ENCODE results near the gene TRIM38. TPM values are rescaled to one million over a fixed set of nuclear protein-coding genes. Genes with fewer than 3 reads are reported as not detected.
"Not testable (repeated sequence)": the region's sequence is repeated elsewhere in the genome, so short reads cannot be mapped to it uniquely, and the experiment has no call there.

The TRIM38 gene
- total RNA-seq, 2 experiments from 2014 or later, result 19.1 to 19.7 TPM

DNA sequence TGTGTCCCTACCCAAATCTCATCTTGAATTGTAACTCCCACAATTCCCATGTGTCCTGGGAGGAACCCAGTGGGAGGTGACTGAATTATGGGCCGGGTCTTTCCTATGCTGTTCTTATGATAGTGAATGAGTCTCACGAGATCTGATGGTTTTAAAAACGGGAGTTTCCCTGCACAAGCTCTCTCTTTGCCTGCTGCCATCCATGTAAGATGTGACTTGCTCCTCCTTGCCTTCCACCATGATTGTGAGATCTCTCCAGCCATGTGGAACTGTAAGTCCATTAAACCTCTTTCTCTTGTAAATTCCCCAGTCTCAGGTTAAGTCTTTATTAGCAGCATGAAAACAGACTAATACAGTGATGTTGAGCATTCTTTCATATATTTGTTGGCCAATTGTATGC lies 16.9 kb upstream of the TRIM38 start:
- Mint-ChIP-seq H3K9me3 (peaks cover 15% of the 10 kb centered on the region), H3K4me1 (ENCODE audit: low read depth) (peaks cover 18% of the 10 kb centered on the region)
- H3K36me3 Mint-ChIP-seq (ENCODE audit: low read depth); H3K4me3 Mint-ChIP-seq; H3K27me3 Mint-ChIP-seq (ENCODE audit: low read depth); CTCF ChIA-PET; DNase-seq; H3K27ac Mint-ChIP-seq: not testable (repeated sequence)
- intact Hi-C loops (cut with micrococcal nuclease), result loop anchor here (1.0 to 10.0 kb wide), 5 partner anchors 17 to 671 kb away; partner anchors contain the start of genes CARMIL1 and TRIM38

DNA sequence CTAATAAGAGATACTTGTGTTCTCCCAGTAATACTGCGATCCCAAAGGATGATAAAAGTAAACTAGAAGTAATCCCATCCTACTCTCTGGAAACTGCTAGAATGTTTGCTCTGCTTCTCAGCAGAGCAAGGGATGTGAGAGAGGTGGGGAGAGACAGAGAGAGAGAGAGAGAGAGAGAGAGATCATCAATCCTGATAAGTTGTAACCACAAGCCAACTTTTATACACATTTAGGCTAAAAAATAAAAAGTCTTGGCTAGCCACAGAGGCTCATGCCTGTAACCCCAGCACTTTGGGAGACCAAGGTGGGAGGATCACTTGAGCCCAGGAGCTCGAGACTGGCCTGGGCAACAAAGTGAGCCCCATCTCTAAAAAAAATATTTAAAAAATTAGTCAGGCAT lies 16.0 kb upstream of the TRIM38 start:
- Mint-ChIP-seq H3K4me3 (no peak overlapping the region), H3K27ac (no peak overlapping the region), H3K36me3 (ENCODE audit: low read depth) (peaks cover 2% of the 10 kb centered on the region), H3K4me1 (ENCODE audit: low read depth) (peaks cover 18% of the 10 kb centered on the region), H3K27me3 (ENCODE audit: low read depth) (peaks cover 2% of the 10 kb centered on the region), H3K9me3 (peaks cover 15% of the 10 kb centered on the region)
- intact Hi-C loops (cut with micrococcal nuclease), result loop anchor here (5.0 to 10.0 kb wide), 4 partner anchors 46 to 672 kb away; partner anchors contain the start of gene CARMIL1
- CTCF ChIA-PET, result no interaction called here
- DNase-seq, result no peak

DNA sequence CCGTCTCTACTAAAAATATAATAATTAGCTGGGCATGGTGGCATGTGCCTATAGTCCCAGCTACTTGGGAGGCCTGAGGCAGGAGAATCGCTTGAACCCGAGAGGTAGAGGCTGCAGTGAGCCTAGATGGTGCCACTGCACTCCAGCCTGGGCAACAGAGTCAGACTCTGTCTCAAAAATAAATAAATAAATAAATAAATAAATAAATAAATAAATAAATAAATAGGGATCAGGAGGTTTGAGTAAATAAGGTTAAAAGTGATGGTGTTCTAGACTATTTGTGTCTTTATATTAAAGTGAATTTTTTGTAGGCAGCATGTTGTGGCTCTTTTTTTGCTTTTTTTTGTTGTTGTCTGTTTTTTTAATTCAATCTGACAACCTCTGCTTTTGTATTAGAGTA lies 15.1 kb upstream of the TRIM38 start:
- CTCF ChIA-PET, result interaction anchor here (0.6 kb wide), 1 partner anchor 622 kb away, joined by 4 read pairs; no protein-coding TSS in a partner anchor

DNA sequence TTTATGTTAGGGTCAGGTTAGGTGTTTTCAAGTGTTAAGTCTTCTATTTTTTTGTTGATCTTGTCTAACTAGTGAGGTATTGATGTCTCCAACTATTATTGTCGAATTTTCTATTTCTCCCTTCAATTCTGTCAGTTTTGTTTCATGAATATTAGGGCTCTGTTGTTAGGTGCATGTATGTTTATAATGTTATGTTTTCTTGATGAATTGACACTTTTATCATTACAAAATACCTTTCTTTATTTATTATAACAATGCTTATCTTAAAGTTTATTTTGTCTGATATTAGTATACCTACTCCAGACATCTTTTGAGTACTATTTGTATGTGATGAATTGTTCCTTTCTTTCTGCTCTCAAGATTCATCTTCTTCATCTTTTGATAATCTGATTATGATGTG lies 12.9 kb upstream of the TRIM38 start:
- intact Hi-C loops (cut with micrococcal nuclease), result loop anchor here (5.0 to 10.0 kb wide), 4 partner anchors 43 to 675 kb away; partner anchors contain the start of gene CARMIL1
- Mint-ChIP-seq H3K4me3 (no peak overlapping the region), H3K4me1 (ENCODE audit: low read depth) (peaks cover 18% of the 10 kb centered on the region), H3K36me3 (ENCODE audit: low read depth) (peaks cover 2% of the 10 kb centered on the region), H3K9me3 (peaks cover 15% of the 10 kb centered on the region), H3K27ac (no peak overlapping the region), H3K27me3 (ENCODE audit: low read depth) (peaks cover 2% of the 10 kb centered on the region)
- CTCF ChIA-PET, result interaction anchor here (1.0 kb wide), 1 partner anchor 53 kb away, joined by 3 read pairs; no protein-coding TSS in a partner anchor
- no peak for DNase-seq

More for the DNA sequence above, 15.1 kb upstream of the TRIM38 start:
- not testable (repeated sequence) for H3K36me3 Mint-ChIP-seq (ENCODE audit: low read depth); DNase-seq; H3K27me3 Mint-ChIP-seq (ENCODE audit: low read depth); H3K4me3 Mint-ChIP-seq; H3K27ac Mint-ChIP-seq
- peaks cover 18% of the 10 kb centered on the region for H3K4me1 Mint-ChIP-seq (ENCODE audit: low read depth)
- peaks cover 15% of the 10 kb centered on the region for H3K9me3 Mint-ChIP-seq
- intact Hi-C loops (cut with micrococcal nuclease), result loop anchor here (5.0 to 10.0 kb wide), 4 partner anchors 45 to 673 kb away; partner anchors contain the start of gene CARMIL1

DNA sequence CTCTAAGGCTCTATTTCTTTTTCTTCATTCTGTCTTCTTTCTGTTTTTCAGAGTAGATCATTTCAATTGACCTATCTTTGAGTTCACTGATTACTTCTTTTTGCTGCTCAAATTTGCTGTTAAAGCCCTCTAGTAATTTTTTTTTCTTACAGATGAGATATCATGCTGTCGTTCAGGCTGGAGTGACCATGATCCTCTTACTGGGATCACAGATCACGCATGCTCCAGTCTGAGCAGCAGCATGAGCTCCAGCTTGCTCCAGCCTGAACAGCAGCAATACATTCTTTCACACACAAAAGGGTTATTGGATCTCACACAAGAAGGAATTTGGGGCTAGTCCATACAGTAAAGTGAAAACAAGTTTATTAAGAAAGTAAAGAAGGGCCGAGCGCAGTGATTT lies 12.3 kb upstream of the TRIM38 start:
- intact Hi-C loops (cut with micrococcal nuclease), result no loop called here
- peaks cover 2% of the 10 kb centered on the region for H3K27me3 Mint-ChIP-seq (ENCODE audit: low read depth)
- H3K9me3 Mint-ChIP-seq, result peaks cover 13% of the 10 kb centered on the region
- H3K27ac Mint-ChIP-seq, result no peak overlapping the region
- no peak overlapping the region for H3K4me3 Mint-ChIP-seq
- CTCF ChIA-PET, result interaction anchor here (1.0 kb wide), 1 partner anchor 52 kb away, joined by 3 read pairs; no protein-coding TSS in a partner anchor
- peaks cover 12% of the 10 kb centered on the region for H3K4me1 Mint-ChIP-seq (ENCODE audit: low read depth)
- DNase-seq, result no peak
- peaks cover 2% of the 10 kb centered on the region for H3K36me3 Mint-ChIP-seq (ENCODE audit: low read depth)

DNA sequence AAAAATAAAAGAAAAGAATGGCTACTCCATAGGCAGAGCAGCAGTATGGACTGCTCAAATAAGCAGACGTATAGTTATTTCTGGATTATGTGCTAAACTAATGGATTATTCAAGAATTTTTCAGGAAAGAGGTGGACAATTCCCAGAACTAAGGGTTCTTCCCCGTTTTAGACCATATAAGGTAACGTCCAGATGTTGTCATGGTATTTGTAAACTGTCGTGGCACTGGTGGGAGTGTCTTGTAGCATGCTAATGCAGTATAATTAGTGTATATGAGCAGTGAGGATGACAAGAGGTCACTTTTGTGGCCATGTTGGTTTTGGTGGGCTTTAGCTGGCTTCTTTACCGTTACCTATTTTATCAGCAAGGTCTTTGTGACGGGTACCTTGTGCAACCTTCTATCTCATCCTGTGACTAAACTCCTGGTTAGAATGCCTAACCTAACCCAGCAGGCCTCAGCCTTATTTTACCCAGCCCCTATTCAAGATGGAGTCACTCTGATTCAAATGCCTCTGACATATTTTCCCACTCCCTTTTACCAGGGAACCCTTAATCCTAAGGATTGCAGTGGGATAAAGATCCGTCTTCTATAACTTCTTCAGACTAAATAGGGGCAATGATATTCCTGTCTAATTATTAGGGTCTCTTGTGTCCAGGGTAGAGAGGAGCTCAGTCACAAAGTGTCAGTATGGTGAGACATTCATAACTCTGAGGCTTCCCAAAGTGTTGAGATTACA lies 11.1 kb upstream of the TRIM38 start:
- Mint-ChIP-seq H3K4me3 (no peak overlapping the region), H3K36me3 (ENCODE audit: low read depth) (no peaks in the 10 kb centered on the region), H3K27me3 (ENCODE audit: low read depth) (peaks cover 2% of the 10 kb centered on the region), H3K9me3 (peaks cover 6% of the 10 kb centered on the region), H3K27ac (no peak overlapping the region), H3K4me1 (ENCODE audit: low read depth) (peaks cover 5% of the 10 kb centered on the region)
- intact Hi-C loops (cut with micrococcal nuclease), result no loop called here
- no peak for DNase-seq
- CTCF ChIA-PET, result no interaction called here

DNA sequence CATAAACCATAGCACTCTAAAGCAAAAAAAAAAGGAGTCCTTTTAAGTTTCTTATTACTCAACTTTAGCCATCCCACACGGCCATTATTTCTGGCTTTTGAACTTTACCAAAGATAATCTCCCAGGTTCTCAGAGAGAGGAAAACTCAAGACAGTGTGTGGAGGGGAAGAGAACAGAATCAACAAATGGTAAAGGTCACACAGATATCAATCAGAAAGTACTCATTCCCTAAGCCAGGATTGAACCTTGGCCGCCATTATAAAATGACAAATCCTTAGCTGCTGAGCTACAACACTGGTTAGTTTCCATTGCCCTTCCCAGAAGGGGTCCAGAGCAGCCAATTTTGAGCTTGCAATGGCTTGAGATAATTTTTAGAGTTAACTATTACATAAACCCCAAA lies 10.1 kb upstream of the TRIM38 start:
- Mint-ChIP-seq H3K9me3 (peaks cover 4% of the 10 kb centered on the region), H3K27ac (no peak overlapping the region), H3K4me1 (ENCODE audit: low read depth) (no peaks in the 10 kb centered on the region), H3K27me3 (ENCODE audit: low read depth) (peaks cover 2% of the 10 kb centered on the region), H3K36me3 (ENCODE audit: low read depth) (no peaks in the 10 kb centered on the region), H3K4me3 (no peak overlapping the region)
- CTCF ChIA-PET, result interaction anchor here (0.7 kb wide), 2 partner anchors 222 to 1127 kb away, joined by 3 to 5 read pairs; no protein-coding TSS in a partner anchor
- no peak for DNase-seq
- intact Hi-C loops (cut with micrococcal nuclease), result no loop called here

DNA sequence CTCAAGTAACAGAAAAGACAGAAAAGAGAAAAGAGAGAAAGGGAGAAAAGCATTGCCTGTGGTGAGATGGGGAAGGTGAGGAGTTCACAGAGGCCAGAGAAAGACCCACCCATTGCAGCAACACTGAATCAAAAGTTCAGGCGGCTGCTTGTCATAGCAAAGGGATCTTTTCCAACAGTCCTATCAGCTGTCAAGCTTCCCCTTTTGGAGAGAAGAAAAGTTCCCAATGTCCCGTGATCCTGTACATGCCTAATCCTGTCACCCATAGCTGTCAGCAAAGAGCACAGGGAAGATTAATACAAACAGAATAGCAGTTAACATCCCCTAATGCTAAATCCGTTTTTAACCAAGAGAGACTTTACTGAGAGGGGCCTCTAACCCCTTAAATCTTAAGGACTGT lies 8.9 kb upstream of the TRIM38 start:
- DNase-seq, result no peak
- Mint-ChIP-seq H3K4me1 (ENCODE audit: low read depth) (peaks cover 9% of the 10 kb centered on the region), H3K27ac (no peak overlapping the region), H3K9me3 (peaks cover 12% of the 10 kb centered on the region), H3K4me3 (no peak overlapping the region), H3K36me3 (ENCODE audit: low read depth) (peaks cover 8% of the 10 kb centered on the region), H3K27me3 (ENCODE audit: low read depth) (peaks cover 2% of the 10 kb centered on the region)
- CTCF ChIA-PET, result no interaction called here
- intact Hi-C loops (cut with micrococcal nuclease), result no loop called here

DNA sequence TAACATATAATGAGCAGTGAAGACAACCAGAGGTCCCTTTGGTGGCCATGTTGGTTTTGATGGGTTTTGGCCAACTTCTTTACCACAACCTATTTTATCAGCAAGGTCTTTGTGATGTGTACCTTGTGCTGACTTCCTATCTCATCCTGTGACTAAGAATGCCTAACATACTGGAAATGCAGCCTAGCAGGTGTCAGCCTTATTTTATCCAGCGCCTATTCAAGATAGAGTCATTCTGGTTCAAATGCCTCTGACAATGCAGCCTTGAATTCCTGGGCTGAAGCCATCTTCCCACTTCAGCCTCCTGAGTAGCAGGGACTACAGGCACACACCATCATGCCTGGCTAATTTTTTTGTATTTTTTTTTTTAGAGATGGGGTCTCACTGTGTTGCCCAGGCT lies 7.8 kb upstream of the TRIM38 start:
- CTCF ChIA-PET, result no interaction called here
- Mint-ChIP-seq H3K4me3 (no peak overlapping the region), H3K36me3 (ENCODE audit: low read depth) (peaks cover 14% of the 10 kb centered on the region), H3K4me1 (ENCODE audit: low read depth) (peaks cover 19% of the 10 kb centered on the region), H3K27me3 (ENCODE audit: low read depth) (peaks cover 2% of the 10 kb centered on the region), H3K9me3 (peaks cover 20% of the 10 kb centered on the region), H3K27ac (no peak overlapping the region)
- DNase-seq, result no peak
- intact Hi-C loops (cut with micrococcal nuclease), result no loop called here

DNA sequence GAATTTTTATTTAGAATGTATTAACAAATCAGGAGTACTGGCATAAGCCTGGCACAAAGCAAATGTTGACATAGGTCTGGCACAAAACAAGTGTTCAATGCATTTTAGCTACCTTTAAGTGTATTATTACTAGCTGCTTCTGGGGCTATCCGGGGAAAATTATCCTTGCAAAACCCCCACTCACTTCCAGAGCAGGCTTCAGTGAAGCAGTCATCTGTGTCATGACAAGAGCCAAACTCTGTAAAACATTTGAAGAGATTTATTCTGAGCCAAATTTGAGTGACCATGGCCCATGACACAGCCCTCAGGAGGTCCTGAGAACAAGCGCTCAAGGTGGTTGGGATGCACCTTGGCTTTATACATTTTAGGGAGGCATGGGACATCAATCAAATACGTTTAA lies 6.4 kb upstream of the TRIM38 start:
- Mint-ChIP-seq H3K4me1 (ENCODE audit: low read depth) (peaks cover 34% of the 10 kb centered on the region), H3K9me3 (peaks cover 32% of the 10 kb centered on the region), H3K36me3 (ENCODE audit: low read depth) (peaks cover 24% of the 10 kb centered on the region), H3K27ac (no peak overlapping the region), H3K27me3 (ENCODE audit: low read depth) (no peaks in the 10 kb centered on the region), H3K4me3 (no peak overlapping the region)
- no peak for DNase-seq
- CTCF ChIA-PET, result interaction anchor here (2.2 kb wide), 1 partner anchor 36 kb away, joined by 10 read pairs; no protein-coding TSS in a partner anchor
- intact Hi-C loops (cut with micrococcal nuclease), result no loop called here

DNA sequence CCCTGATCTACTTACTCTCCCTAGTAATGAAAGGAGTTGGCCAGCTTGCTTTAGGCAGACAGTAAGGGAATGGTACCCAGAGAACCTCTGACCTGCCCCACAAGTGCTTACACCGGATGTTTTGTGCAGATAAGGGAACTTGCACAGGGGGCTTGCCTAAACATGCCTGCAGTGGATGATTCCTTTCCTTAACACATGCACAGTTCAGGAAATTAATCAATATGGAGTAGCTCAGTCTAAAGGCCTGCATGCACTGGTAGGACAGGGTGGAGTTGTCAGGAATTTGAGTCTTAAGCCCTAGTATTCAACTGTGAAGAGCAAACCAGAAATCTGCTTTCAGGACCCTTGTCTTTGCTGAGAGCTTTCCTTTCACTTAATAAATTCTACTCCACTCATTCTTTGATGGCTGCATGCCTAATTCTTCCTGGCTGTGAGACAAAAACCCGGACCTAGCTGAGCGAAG lies 3.9 kb upstream of the TRIM38 start:
- Mint-ChIP-seq H3K27me3 (ENCODE audit: low read depth) (no peaks in the 10 kb centered on the region), H3K4me1 (ENCODE audit: low read depth) (peaks cover 45% of the 10 kb centered on the region), H3K36me3 (ENCODE audit: low read depth) (peaks cover 33% of the 10 kb centered on the region), H3K4me3 (no peak overlapping the region), H3K27ac (peak overlapping the region; percentile 54), H3K9me3 (peaks cover 34% of the 10 kb centered on the region)
- no peak for DNase-seq
- CTCF ChIA-PET, result interaction anchor here (1.3 kb wide), 1 partner anchor 34 kb away, joined by 4 read pairs; no protein-coding TSS in a partner anchor
- intact Hi-C loops (cut with micrococcal nuclease), result no loop called here

DNA sequence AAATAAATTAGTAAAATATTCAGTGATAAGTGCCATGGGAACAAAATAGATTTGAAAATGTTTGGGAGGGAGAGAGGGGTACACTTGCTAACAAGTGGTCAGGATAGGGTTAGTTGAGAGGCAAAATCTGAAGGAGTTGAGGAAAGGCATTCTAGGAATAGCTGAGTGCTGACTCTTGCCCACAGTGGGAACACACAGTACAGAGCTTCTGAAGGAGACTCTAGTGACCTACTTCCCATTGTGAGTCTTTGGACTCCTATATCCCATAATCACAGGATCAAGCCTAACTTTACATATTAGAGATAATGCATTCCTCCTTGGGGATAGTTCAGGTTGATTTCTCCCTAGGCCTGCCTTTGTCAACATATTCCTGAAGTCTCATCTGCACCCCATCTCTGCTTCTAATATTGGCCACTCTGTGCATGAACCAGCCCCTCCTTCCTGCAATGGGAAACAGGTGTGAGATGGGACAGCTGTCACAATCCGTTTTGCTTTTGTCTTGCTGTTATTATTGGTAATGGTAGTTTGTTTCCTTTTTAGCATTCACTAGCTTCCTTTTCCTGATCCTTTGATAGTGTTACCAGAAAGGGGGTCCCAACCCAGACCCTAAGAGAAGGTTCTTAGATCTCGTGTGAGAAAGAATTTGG lies 2.6 kb upstream of the TRIM38 start:
- H3K4me3 Mint-ChIP-seq, result no peak overlapping the region
- peak overlapping the region; percentile 99 for H3K27ac Mint-ChIP-seq
- intact Hi-C loops (cut with micrococcal nuclease), result no loop called here

More for the DNA sequence above, 2.6 kb upstream of the TRIM38 start:
- Mint-ChIP-seq H3K9me3 (peaks cover 34% of the 10 kb centered on the region), H3K27me3 (ENCODE audit: low read depth) (no peaks in the 10 kb centered on the region), H3K4me1 (ENCODE audit: low read depth) (peaks cover 54% of the 10 kb centered on the region), H3K36me3 (ENCODE audit: low read depth) (peaks cover 43% of the 10 kb centered on the region)
- CTCF ChIA-PET, result interaction anchor here (1.3 kb wide), 1 partner anchor 32 kb away, joined by 4 read pairs; no protein-coding TSS in a partner anchor
- DNase-seq, result no peak
